DND-41 (cell line): ENCODE results near the gene ZNF621.

Experiments
- ATAC-seq: fragments of 200-7000 bp; cut with Tn5 transposase; 3 replicates; pipeline ENCODE4 v1.9.1; 2021; ENCODE audit warnings: low read depth; ENCODE audit not compliant: insufficient read depth
- DNase-seq: peaks from one replicate; pipeline ENCODE4 v3.0.0-alpha.2; 2020
- H2AFZ ChIP-seq: 2 replicates; pipeline ENCODE4 v1.6.0; 2012; ENCODE audit warnings: low read depth, low read length
- H3K27ac ChIP-seq: 2 replicates; pipeline ENCODE4 v1.5.1; 2012; ENCODE audit warnings: low read length, inconsistent platforms
- H3K27me3 ChIP-seq: fragments of 200-600 bp; sonication (generic); 2 replicates; pipeline ENCODE4 v1.6.0; 2012; ENCODE audit warnings: low read length, mild to moderate bottlenecking, inconsistent platforms; ENCODE audit not compliant: insufficient read depth, poor library complexity
- H3K36me3 ChIP-seq: 2 replicates; pipeline ENCODE4 v1.5.1; 2012; ENCODE audit warnings: low read length, inconsistent platforms; ENCODE audit not compliant: insufficient read depth
- H3K4me1 ChIP-seq: 2 replicates; pipeline ENCODE4 v1.5.1; 2012; ENCODE audit warnings: mild to moderate bottlenecking, low read length; ENCODE audit not compliant: insufficient read depth
- H3K4me2 ChIP-seq: 2 replicates; pipeline ENCODE4 v1.6.0; 2012; ENCODE audit warnings: mild to moderate bottlenecking, moderate library complexity, low read length, inconsistent platforms; ENCODE audit not compliant: insufficient read depth
- H3K4me3 ChIP-seq, 2 experiments: fragments of 200-600 bp in 1 of 2; shearing (Covaris generic) in 1 of 2; 2 replicates each; pipeline ENCODE4 v1.5.1; 2012 to 2016; ENCODE audit warnings: inconsistent platforms in 2 of 2, low read length in 2 of 2, mild to moderate bottlenecking in 2 of 2, low read depth in 1 of 2, moderate library complexity in 1 of 2
- H3K79me2 ChIP-seq: 2 replicates; pipeline ENCODE4 v1.6.0; 2012; ENCODE audit warnings: low read length, inconsistent platforms; ENCODE audit not compliant: insufficient read depth
- H3K9ac ChIP-seq: 2 replicates; pipeline ENCODE4 v1.6.0; 2012; ENCODE audit warnings: low read depth, mild to moderate bottlenecking, inconsistent platforms, low read length, moderate library complexity
- H3K9me3 ChIP-seq: 2 replicates; pipeline ENCODE4 v1.5.1; 2012; ENCODE audit warnings: low read length, moderate library complexity, mild to moderate bottlenecking, inconsistent platforms; ENCODE audit not compliant: insufficient read depth, severe bottlenecking
- H4K20me1 ChIP-seq: 2 replicates; pipeline ENCODE4 v1.6.0; 2012; ENCODE audit warnings: low read length; ENCODE audit not compliant: insufficient read depth
- EZH2 ChIP-seq: IDR thresholded peaks from 3 replicates; pipeline ENCODE4 v1.6.1; 2012; ENCODE audit warnings: borderline replicate concordance, low read depth, mild to moderate bottlenecking, moderate library complexity, low read length, inconsistent platforms; ENCODE audit not compliant: severe bottlenecking
- TF ChIP-seq, protein P1 (sequence below): IDR thresholded peaks from 2 replicates; pipeline ENCODE4 v1.5.1; 2012; ENCODE audit warnings: borderline replicate concordance, low read length, moderate library complexity, mild to moderate bottlenecking; ENCODE audit not compliant: poor library complexity, severe bottlenecking; ENCODE audit errors: extremely low read depth

Gene ZNF621

DNA sequence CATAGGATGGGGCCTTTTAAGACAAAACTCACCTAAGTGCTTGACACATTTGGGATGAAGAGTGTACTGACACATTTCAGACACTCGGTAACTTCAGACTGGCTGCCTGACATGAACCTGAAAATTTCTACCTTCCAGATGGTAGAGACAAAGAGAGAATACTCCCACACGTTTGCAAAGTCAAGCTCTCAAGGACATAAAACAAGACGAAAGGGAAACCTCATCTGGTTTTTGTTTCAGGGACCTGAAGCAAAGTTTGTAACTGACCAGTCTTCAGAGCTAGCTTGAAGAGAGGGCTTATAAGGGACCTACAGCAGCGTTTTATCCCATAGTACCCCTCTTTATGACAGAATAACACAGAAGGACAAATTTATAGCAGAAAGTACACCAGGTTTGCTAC is 41.9 kb downstream of the ZNF621 start:
- H3K9ac ChIP-seq, result no peak overlapping the region
- no peaks in the 10 kb centered on the region for H3K27me3 ChIP-seq
- H2AFZ ChIP-seq, result no peak overlapping the region
- H3K27ac ChIP-seq, result no peak overlapping the region
- TF ChIP-seq, protein P1, sequence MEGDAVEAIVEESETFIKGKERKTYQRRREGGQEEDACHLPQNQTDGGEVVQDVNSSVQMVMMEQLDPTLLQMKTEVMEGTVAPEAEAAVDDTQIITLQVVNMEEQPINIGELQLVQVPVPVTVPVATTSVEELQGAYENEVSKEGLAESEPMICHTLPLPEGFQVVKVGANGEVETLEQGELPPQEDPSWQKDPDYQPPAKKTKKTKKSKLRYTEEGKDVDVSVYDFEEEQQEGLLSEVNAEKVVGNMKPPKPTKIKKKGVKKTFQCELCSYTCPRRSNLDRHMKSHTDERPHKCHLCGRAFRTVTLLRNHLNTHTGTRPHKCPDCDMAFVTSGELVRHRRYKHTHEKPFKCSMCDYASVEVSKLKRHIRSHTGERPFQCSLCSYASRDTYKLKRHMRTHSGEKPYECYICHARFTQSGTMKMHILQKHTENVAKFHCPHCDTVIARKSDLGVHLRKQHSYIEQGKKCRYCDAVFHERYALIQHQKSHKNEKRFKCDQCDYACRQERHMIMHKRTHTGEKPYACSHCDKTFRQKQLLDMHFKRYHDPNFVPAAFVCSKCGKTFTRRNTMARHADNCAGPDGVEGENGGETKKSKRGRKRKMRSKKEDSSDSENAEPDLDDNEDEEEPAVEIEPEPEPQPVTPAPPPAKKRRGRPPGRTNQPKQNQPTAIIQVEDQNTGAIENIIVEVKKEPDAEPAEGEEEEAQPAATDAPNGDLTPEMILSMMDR, result no peak
- no peak for TF ChIP-seq EZH2
- no peak overlapping the region for H3K4me3 ChIP-seq
- no peaks in the 10 kb centered on the region for H4K20me1 ChIP-seq
- DNase-seq, result no peak
- no peaks in the 10 kb centered on the region for H3K79me2 ChIP-seq
- ATAC-seq, result no peak
- H3K4me1 ChIP-seq, result no peaks in the 10 kb centered on the region
- no peak overlapping the region for H3K4me2 ChIP-seq
- no peaks in the 10 kb centered on the region for H3K36me3 ChIP-seq
- H3K9me3 ChIP-seq, result no peaks in the 10 kb centered on the region

DNA sequence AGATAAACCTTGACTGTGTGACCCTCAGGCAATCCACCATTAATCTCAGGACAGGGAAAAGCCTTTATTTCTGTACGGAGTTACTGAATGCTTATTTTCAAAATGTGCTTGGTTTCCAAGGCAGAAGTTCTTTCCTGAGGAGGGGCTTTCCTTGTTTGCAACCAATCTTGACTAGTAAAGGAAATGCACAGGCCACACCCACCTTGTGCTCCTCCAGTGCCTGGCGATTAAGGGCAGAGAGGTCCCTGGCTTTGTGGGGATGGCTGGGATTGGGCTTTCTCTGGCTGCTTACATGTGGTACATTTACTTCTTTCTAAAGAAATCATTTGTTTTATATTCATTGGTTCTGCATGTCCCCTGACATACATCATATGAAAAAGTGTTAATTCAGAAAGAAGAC is 47.8 kb downstream of the ZNF621 start:
- Histone ChIP-seq H3K4me1 (no peaks in the 10 kb centered on the region), H3K27ac (no peak overlapping the region), H3K36me3 (no peaks in the 10 kb centered on the region), H3K4me2 (no peak overlapping the region), H3K4me3 (no peak overlapping the region), H3K79me2 (no peaks in the 10 kb centered on the region), H2AFZ (no peak overlapping the region), H3K27me3 (peaks cover 6% of the 10 kb centered on the region), H4K20me1 (no peaks in the 10 kb centered on the region), H3K9me3 (no peaks in the 10 kb centered on the region), H3K9ac (no peak overlapping the region)
- ATAC-seq (no peak), DNase-seq (no peak)
- TF ChIP-seq, protein P1, result no peak
- no peak for TF ChIP-seq EZH2

DNA sequence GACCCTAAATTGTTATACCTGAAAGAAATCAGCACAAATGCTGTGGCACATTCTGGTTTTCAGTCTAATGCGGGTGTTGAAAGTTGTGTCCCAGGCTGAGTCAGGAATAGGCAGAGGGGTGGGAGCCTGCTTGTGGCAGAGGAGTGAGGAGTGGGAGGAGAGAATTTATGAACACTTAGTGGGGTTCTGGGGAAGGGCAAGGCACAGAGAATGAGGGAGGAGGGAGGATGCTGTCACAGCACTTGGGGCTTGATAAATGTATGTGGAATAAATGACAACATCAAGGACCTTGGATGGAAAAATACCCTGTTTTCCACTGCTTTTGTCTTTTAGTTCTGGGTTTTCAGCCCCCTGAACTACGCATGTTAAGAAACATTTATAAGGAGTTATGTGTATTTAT is 49.3 kb downstream of the ZNF621 start:
- DNase-seq (no peak), ATAC-seq (no peak)
- H3K4me3 ChIP-seq, result no peak overlapping the region
- no peak overlapping the region for H3K9ac ChIP-seq
- no peaks in the 10 kb centered on the region for H4K20me1 ChIP-seq
- no peaks in the 10 kb centered on the region for H3K9me3 ChIP-seq
- H3K79me2 ChIP-seq, result no peaks in the 10 kb centered on the region
- H2AFZ ChIP-seq, result no peak overlapping the region
- H3K4me2 ChIP-seq, result no peak overlapping the region
- H3K27ac ChIP-seq, result no peak overlapping the region
- H3K36me3 ChIP-seq, result no peaks in the 10 kb centered on the region
- H3K4me1 ChIP-seq, result no peaks in the 10 kb centered on the region
- H3K27me3 ChIP-seq, result peaks cover 6% of the 10 kb centered on the region
- TF ChIP-seq EZH2, result no peak
- TF ChIP-seq, protein P1, result no peak

DNA sequence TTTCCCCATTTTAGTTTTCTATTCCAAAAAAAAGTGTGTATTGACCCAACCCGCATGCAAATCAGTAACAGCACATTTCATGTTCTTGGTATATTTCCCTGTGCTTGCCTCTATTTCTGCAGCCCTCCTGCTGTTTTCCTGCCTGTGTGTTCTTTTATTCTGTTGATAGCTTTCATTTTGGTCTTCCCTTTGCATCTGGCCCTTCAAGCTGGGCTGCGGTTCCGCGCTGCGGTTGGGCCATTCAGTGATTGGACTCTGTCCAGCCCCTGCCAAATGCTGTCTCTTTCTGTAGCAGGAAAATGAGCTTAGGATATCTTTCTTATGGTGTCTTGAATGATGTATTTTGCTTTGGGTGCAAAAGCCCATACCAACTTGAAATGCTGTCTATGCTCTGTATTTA is 49.9 kb downstream of the ZNF621 start:
- Histone ChIP-seq H3K9ac (no peak overlapping the region), H3K79me2 (no peaks in the 10 kb centered on the region), H3K36me3 (no peaks in the 10 kb centered on the region), H3K4me1 (no peaks in the 10 kb centered on the region), H3K4me3 (no peak overlapping the region), H3K4me2 (no peak overlapping the region), H3K9me3 (no peaks in the 10 kb centered on the region), H3K27ac (no peak overlapping the region), H4K20me1 (no peaks in the 10 kb centered on the region), H3K27me3 (peaks cover 6% of the 10 kb centered on the region), H2AFZ (no peak overlapping the region)
- TF ChIP-seq, protein P1, result no peak
- TF ChIP-seq EZH2, result no peak
- no peak for ATAC-seq
- DNase-seq, result no peak
